Activated naive CD8-positive, alpha-beta T cell treated with anti-CD3 and anti-CD28 coated beads, Interleukin-2, amount 10 ng/mL, durations not matched to agents 7 days and 5 days (primary cell): Measurements from ENCODE around the gene SCYGR1. TPM values are rescaled to one million over a fixed set of nuclear protein-coding genes. Genes with fewer than 3 reads are reported as not detected.
"Not testable (repeated sequence)": the region's sequence is repeated elsewhere in the genome, so short reads cannot be mapped to it uniquely, and the experiment has no call there.

Experiments used
- ATAC-seq: fragments of 150-1000 bp; cut with Tn5 transposase; one replicate; pipeline ENCODE4 v1.10.0; 2021; ENCODE audit warnings: low read depth, moderate library complexity
- POLR2A ChIA-PET: fragments of 350-600 bp; sonication (Branson Sonifier 250); formaldehyde crosslinking; loops from one replicate; lab custom pipeline; 2021; ENCODE audit warnings: antibody characterized with exemption; lab: Charles Lee
- DNase-seq: peaks from one replicate; pipeline ENCODE4 v3.0.0; 2021
- H3K27ac Mint-ChIP-seq: one replicate; pipeline ENCODE4 v1.8.0; 2022; ENCODE audit warnings: mild to moderate bottlenecking, mixed read lengths
- H3K27me3 Mint-ChIP-seq: one replicate; pipeline ENCODE4 v1.8.0; 2022; ENCODE audit warnings: mild to moderate bottlenecking, moderate library complexity, mixed read lengths
- H3K36me3 Mint-ChIP-seq: one replicate; pipeline ENCODE4 v1.8.0; 2021; ENCODE audit warnings: mild to moderate bottlenecking, mixed read lengths
- H3K4me1 Mint-ChIP-seq: one replicate; pipeline ENCODE4 v1.8.0; 2021; ENCODE audit warnings: mixed read lengths
- H3K4me3 Mint-ChIP-seq: one replicate; pipeline ENCODE4 v1.8.0; 2022; ENCODE audit warnings: mild to moderate bottlenecking, moderate library complexity, mixed read lengths
- H3K9me3 Mint-ChIP-seq: one replicate; pipeline ENCODE4 v1.8.0; 2021; ENCODE audit warnings: mixed read lengths
- total RNA-seq, 2 experiments: library from RNA; stranded (reverse); gene quantifications; one replicate each; pipeline ENCODE4 v1.2.3, GENCODE V29; 2021

SCYGR1 gene
- total RNA-seq, 2 experiments from 2014 or later, result not detected

GRCh38 chr2:227373389-227373788, 14.4 kb downstream of the SCYGR1 start:
- no peak for DNase-seq
- H3K27me3 Mint-ChIP-seq, result peaks cover 4% of the 10 kb centered on the region

GRCh38 chr2:227370791-227371312, 16.9 kb downstream of the SCYGR1 start:
- ATAC-seq (no peak), DNase-seq (no peak)
- H3K9me3 Mint-ChIP-seq, result no peaks in the 10 kb centered on the region
- H3K4me1 Mint-ChIP-seq, result peaks cover 3% of the 10 kb centered on the region
- no peaks in the 10 kb centered on the region for H3K36me3 Mint-ChIP-seq
- H3K27me3 Mint-ChIP-seq, result peaks cover 4% of the 10 kb centered on the region
- POLR2A ChIA-PET, result interaction anchor here (0.6 kb wide), 1 partner anchor 161 kb away, joined by 3 read pairs; no protein-coding TSS in a partner anchor
- no peak overlapping the region for H3K4me3 Mint-ChIP-seq
- H3K27ac Mint-ChIP-seq, result no peak overlapping the region

More at GRCh38 chr2:227373389-227373788, 14.4 kb downstream of the SCYGR1 start:
- no peak for ATAC-seq
- no peaks in the 10 kb centered on the region for H3K36me3 Mint-ChIP-seq
- H3K4me1 Mint-ChIP-seq, result peaks cover 3% of the 10 kb centered on the region
- no peaks in the 10 kb centered on the region for H3K9me3 Mint-ChIP-seq
- no peak overlapping the region for H3K27ac Mint-ChIP-seq
- H3K4me3 Mint-ChIP-seq, result no peak overlapping the region
- POLR2A ChIA-PET, result no interaction called here

DNA sequence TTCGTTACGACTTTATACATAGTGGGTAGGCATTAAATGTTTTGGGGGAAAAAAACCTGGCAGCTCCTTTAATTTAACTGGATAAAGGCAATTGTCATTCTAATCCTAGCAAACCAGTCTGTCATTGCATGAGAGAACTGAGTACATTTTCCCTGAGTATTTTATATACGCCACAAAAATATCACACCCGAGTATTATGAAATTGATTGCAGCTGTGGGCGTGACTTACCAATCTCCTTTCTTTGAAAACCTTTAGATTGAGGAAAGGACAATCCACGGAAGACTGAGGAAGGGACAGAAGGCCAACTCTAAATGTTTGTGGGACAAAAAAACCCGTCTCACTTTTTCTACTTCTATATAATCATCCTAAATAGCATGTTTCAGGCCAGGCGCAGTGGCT, 17.7 kb downstream of the SCYGR1 start:
- Mint-ChIP-seq H3K4me3 (no peak overlapping the region), H3K27me3 (peaks cover 4% of the 10 kb centered on the region), H3K27ac (no peak overlapping the region), H3K36me3 (no peaks in the 10 kb centered on the region), H3K4me1 (peaks cover 3% of the 10 kb centered on the region), H3K9me3 (no peaks in the 10 kb centered on the region)
- ATAC-seq (no peak), DNase-seq (no peak)
- POLR2A ChIA-PET, result no interaction called here

DNA sequence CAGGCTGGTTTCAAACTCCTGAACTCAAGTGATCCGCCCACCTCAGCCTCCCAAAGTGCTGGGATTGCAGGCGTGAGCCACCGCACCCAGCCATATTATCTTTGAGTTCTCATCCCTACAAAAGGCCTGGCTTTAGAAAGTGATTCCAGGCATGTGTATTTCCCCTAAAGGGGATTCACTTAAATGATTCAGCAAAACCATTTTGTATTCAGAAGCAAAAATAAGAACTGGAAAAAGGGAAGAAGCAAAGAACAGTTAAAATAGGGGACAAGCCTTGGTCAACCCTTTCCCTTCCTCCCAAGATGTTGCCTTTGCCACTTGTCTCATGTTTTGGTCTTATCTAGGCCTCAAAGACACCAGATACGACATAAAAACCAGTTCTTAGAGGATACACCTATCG, 19.2 kb downstream of the SCYGR1 start:
- no peaks in the 10 kb centered on the region for H3K9me3 Mint-ChIP-seq
- H3K4me3 Mint-ChIP-seq, result no peak overlapping the region

GRCh38 chr2:227367427-227367795, 20.3 kb downstream of the SCYGR1 start:
- POLR2A ChIA-PET, result no interaction called here
- no peaks in the 10 kb centered on the region for H3K36me3 Mint-ChIP-seq
- no peaks in the 10 kb centered on the region for H3K4me1 Mint-ChIP-seq
- H3K27me3 Mint-ChIP-seq, result peaks cover 4% of the 10 kb centered on the region
- H3K4me3 Mint-ChIP-seq, result no peak overlapping the region
- no peak overlapping the region for H3K27ac Mint-ChIP-seq
- no peaks in the 10 kb centered on the region for H3K9me3 Mint-ChIP-seq
- ATAC-seq (no peak), DNase-seq (no peak)

More for the DNA sequence above, 19.2 kb downstream of the SCYGR1 start:
- peaks cover 3% of the 10 kb centered on the region for H3K4me1 Mint-ChIP-seq
- H3K27me3 Mint-ChIP-seq, result peaks cover 4% of the 10 kb centered on the region
- DNase-seq (no peak), ATAC-seq (no peak)
- H3K27ac Mint-ChIP-seq, result no peak overlapping the region
- no peaks in the 10 kb centered on the region for H3K36me3 Mint-ChIP-seq
- POLR2A ChIA-PET, result no interaction called here

DNA sequence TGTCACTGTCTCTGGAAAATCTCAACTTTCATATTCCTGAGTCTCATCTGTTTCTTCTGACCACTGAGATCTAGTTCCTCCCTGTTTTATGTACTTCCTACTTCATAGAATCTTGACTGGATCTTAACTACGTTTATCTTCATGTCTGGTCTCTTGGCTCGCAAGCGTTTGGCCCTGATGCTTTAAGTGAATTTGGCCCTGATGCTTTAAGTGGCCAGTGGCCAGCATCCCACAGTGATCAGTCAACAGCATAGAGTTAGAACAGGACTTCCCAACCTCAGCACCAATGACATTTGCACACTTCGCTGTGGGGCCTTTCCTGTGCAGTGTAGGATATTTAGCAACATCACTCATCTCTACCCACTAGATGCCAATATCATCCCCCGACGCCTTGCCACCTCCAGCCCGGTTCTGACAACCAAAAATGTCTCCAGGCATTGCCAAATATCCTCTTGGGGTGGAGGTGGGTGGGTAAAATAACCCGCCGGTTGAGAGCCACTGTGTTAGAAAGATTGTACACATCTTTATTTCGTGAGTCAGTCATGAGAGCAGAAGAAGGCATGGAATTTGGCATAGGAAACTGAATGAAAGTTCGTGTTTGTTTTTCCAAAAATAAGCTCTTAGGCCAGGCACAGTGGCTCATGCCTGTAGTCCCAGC, 20.9 kb downstream of the SCYGR1 start:
- Mint-ChIP-seq H3K9me3 (no peaks in the 10 kb centered on the region), H3K27ac (no peak overlapping the region), H3K4me3 (no peak overlapping the region), H3K27me3 (peaks cover 4% of the 10 kb centered on the region), H3K36me3 (no peaks in the 10 kb centered on the region), H3K4me1 (no peaks in the 10 kb centered on the region)
- ATAC-seq (no peak), DNase-seq (no peak)
- POLR2A ChIA-PET, result no interaction called here

GRCh38 chr2:227365833-227366232, 21.9 kb downstream of the SCYGR1 start:
- no peak for ATAC-seq
- peaks cover 5% of the 10 kb centered on the region for H3K36me3 Mint-ChIP-seq
- no peaks in the 10 kb centered on the region for H3K4me1 Mint-ChIP-seq
- no peak overlapping the region for H3K4me3 Mint-ChIP-seq
- H3K9me3 Mint-ChIP-seq, result no peaks in the 10 kb centered on the region
- no peak for DNase-seq
- peaks cover 4% of the 10 kb centered on the region for H3K27me3 Mint-ChIP-seq
- POLR2A ChIA-PET, result no interaction called here
- H3K27ac Mint-ChIP-seq, result no peak overlapping the region

GRCh38 chr2:227364585-227365263, 23.0 kb downstream of the SCYGR1 start:
- H3K36me3 Mint-ChIP-seq, result peaks cover 10% of the 10 kb centered on the region
- ATAC-seq, H3K4me3 Mint-ChIP-seq, H3K9me3 Mint-ChIP-seq, DNase-seq, POLR2A ChIA-PET, H3K27me3 Mint-ChIP-seq, H3K27ac Mint-ChIP-seq, H3K4me1 Mint-ChIP-seq: not testable (repeated sequence)

DNA sequence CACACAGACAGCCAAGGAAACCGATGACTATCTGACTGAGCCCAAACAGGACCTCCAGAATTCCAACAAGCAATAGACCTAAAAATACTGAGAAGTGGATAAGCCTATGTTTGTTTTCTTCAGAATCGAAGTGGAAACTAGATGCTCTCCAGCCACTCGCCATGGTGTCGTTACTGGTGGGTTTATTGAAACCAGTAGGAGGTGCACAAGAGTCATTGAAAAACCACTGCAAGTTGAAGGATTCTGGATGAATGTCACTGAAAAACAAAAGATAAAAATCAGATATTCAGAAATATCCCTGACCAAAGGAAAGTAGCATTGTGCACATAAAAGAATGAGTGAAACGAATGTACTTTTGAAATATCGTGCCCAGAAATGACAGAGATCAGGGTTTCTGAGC, 24.0 kb downstream of the SCYGR1 start:
- no peaks in the 10 kb centered on the region for H3K9me3 Mint-ChIP-seq
- no peaks in the 10 kb centered on the region for H3K27me3 Mint-ChIP-seq
- H3K36me3 Mint-ChIP-seq, result peaks cover 14% of the 10 kb centered on the region
- POLR2A ChIA-PET, result no interaction called here
- H3K4me1 Mint-ChIP-seq, result no peaks in the 10 kb centered on the region
- DNase-seq (no peak), ATAC-seq (no peak)
- H3K4me3 Mint-ChIP-seq, result no peak overlapping the region
- no peak overlapping the region for H3K27ac Mint-ChIP-seq

GRCh38 chr2:227360351-227360750, 27.4 kb downstream of the SCYGR1 start:
- no peak for DNase-seq
- Mint-ChIP-seq H3K4me3 (no peak overlapping the region), H3K4me1 (no peaks in the 10 kb centered on the region), H3K36me3 (peaks cover 18% of the 10 kb centered on the region), H3K9me3 (no peaks in the 10 kb centered on the region), H3K27ac (no peak overlapping the region), H3K27me3 (no peaks in the 10 kb centered on the region)
- no peak for ATAC-seq
- POLR2A ChIA-PET, result no interaction called here

DNA sequence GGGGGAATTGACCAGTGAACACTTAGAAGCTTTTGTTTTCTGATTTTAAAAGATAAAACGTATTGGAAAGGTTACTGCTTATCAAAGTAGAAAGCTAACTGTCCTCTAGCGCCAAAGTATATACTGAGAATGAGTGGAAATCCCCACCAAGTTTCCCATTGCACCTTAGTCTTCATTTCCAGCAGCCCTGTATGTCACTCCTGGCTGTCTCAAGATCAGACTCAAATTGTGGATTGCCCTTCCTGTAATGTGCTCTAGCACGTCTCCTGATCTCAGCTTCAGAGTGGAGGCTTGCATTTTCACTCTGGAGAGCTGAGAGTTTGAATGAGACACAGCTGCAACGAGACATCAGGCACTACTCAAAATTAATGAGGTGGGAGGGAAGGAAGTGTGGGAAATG, 36.1 kb downstream of the SCYGR1 start:
- Mint-ChIP-seq H3K27ac (no peak overlapping the region), H3K4me1 (no peaks in the 10 kb centered on the region), H3K4me3 (no peak overlapping the region), H3K9me3 (no peaks in the 10 kb centered on the region), H3K27me3 (no peaks in the 10 kb centered on the region), H3K36me3 (peaks cover 12% of the 10 kb centered on the region)
- no peak for ATAC-seq
- DNase-seq, result no peak
- POLR2A ChIA-PET, result no interaction called here

DNA sequence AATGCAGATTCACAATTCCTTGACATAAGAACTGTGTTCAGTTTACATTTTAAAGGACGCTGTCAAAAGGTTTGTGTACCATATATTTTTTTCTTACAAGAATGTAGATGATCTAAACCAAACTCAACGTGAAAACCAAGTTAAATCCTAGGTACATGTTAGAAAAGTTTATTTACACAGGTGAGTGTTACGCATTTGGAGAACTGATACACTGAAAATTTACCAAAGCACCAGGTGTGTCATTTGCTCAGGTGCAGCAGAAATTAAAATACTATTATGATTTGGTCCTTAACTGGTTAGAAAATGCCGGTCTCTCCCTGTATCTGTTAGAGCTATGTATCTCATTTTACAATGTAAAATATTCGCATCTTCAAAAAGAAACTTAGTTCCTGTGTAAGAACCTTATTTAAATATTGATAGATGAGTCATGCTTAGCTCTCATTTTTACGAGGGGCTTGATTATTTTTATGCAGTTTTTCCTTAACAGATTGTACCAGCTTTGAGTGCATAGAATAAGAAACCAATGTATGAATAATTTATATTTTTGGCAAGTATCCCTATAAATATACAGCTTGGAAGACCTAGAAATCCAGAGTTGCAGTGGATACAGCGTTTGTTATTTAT, 37.6 kb downstream of the SCYGR1 start:
- no peak for ATAC-seq
- DNase-seq, result no peak
- Mint-ChIP-seq H3K27ac (no peak overlapping the region), H3K27me3 (no peaks in the 10 kb centered on the region), H3K36me3 (peaks cover 15% of the 10 kb centered on the region), H3K9me3 (no peaks in the 10 kb centered on the region), H3K4me1 (no peaks in the 10 kb centered on the region), H3K4me3 (no peak overlapping the region)
- POLR2A ChIA-PET, result no interaction called here

DNA sequence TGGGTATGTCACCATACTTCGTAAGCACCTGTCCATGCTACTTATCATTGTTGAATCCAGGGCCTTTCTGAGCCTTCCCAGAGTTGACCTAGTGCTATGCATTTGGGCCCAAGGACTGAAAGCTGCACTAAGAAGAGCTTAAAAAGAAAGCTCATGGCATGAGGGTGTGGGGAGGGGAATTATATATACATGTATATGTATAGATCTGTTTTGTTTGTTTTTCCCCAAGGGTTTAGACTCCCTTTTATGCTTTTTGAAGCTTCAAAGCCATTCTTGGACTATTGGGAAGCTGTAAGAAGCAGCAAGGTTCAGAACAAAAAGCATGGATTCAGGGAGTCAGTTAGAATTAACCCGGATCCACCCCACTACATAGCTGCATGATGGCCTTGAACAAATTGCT, 39.4 kb downstream of the SCYGR1 start:
- ATAC-seq, result no peak
- no peak for DNase-seq
- Mint-ChIP-seq H3K27ac (no peak overlapping the region), H3K4me3 (no peak overlapping the region), H3K36me3 (peaks cover 11% of the 10 kb centered on the region), H3K9me3 (no peaks in the 10 kb centered on the region), H3K4me1 (no peaks in the 10 kb centered on the region), H3K27me3 (no peaks in the 10 kb centered on the region)
- POLR2A ChIA-PET, result no interaction called here

- no peak for ATAC-seq
- Mint-ChIP-seq H3K4me3 (no peak overlapping the region), H3K27ac (no peak overlapping the region), H3K27me3 (no peaks in the 10 kb centered on the region), H3K9me3 (no peaks in the 10 kb centered on the region), H3K4me1 (no peaks in the 10 kb centered on the region), H3K36me3 (peaks cover 9% of the 10 kb centered on the region)
- DNase-seq, result no peak
- POLR2A ChIA-PET, result no interaction called here
These were observed 40.6 kb downstream of the SCYGR1 start for GRCh38 chr2:227347117-227347516.
